K562 (cell line): ENCODE data around the gene SIGLEC15. TPM values are rescaled to one million over a fixed set of nuclear protein-coding genes. Genes with fewer than 3 reads are reported as not detected.

Source experiments
- ATAC-seq: fragments of 200-7000 bp; cut with Tn5 transposase; 3 replicates; pipeline ENCODE4 v1.9.1; 2020; ENCODE audit warnings: moderate library complexity
- BruUV-seq: library from RNA; stranded (reverse); fragments of 400-500 nt; replicated peaks from 2 replicates; lab custom pipeline; 2021; lab: Mats Ljungman, UMichigan
- CTCF ChIA-PET: fragments of 300-600 bp; formaldehyde crosslinking; extraction: SDS; loops from one replicate; lab custom pipeline; 2021; ENCODE audit warnings: low intra/inter-chr PET ratio; lab: Yijun Ruan, JAX
- POLR2A ChIA-PET: fragments of 300-600, 350-650 bp; sonication (Branson Sonifier 250); formaldehyde crosslinking; extraction: SDS; loops from one replicate; lab custom pipeline; 2021; ENCODE audit warnings: antibody characterized with exemption, inconsistent platforms; lab: Yijun Ruan, JAX
- DNase-seq, 4 experiments: peaks; one replicate each; pipeline versions ENCODE4 v3.0.0 to v3.0.0-alpha.2; 2011 to 2018; ENCODE audit warnings: low spot score in 3 of 4, mixed read lengths in 3 of 4; ENCODE audit errors: extremely low read depth in 1 of 4
- FAIRE-seq: peaks from 2 replicates; lab custom pipeline; 2011; peaks lifted over from hg19 to GRCh38; lab: Jason Lieb, UNC
- H2AFZ ChIP-seq: 2 replicates; pipeline ENCODE4 v1.6.0; 2011; ENCODE audit warnings: low read depth, low read length, control low read depth, inconsistent platforms
- H3K27ac ChIP-seq: fragments of 200-600 bp; 3 replicates; pipeline ENCODE4 v1.8.0; 2011; ENCODE audit warnings: low read depth, mild to moderate bottlenecking, control low read depth, inconsistent platforms, low read length, moderate library complexity, mixed read lengths; ENCODE audit errors: extremely low read depth
- H3K27me3 ChIP-seq, 2 experiments: fragments of 300-600 bp in 1 of 2; 2 replicates in 1 of 2; 3 replicates in 1 of 2; pipeline versions ENCODE4 v1.6.0 to v1.8.0; 2011; ENCODE audit warnings: inconsistent platforms in 2 of 2, low read length in 2 of 2, mild to moderate bottlenecking in 1 of 2, mixed read lengths in 1 of 2, moderate library complexity in 1 of 2; ENCODE audit not compliant: control insufficient read depth in 2 of 2, insufficient read depth in 2 of 2
- H3K36me3 ChIP-seq: fragments of 300-600 bp; 3 replicates; pipeline ENCODE4 v1.8.0; 2011; ENCODE audit warnings: mild to moderate bottlenecking, low read length, inconsistent platforms; ENCODE audit not compliant: control insufficient read depth, insufficient read depth
- H3K4me1 ChIP-seq, 2 experiments: fragments of 200-600 bp in 1 of 2; replicated peaks in 1 of 2; 2 replicates in 1 of 2; 3 replicates in 1 of 2; pipeline versions ENCODE4 v1.5.1 to v1.8.0; 2011; ENCODE audit warnings: inconsistent platforms in 2 of 2, low read length in 2 of 2, mild to moderate bottlenecking in 1 of 2, mixed read lengths in 1 of 2, moderate library complexity in 1 of 2; ENCODE audit not compliant: control insufficient read depth in 2 of 2, insufficient read depth in 2 of 2
- H3K4me2 ChIP-seq: 2 replicates; pipeline ENCODE4 v1.6.1; 2011; ENCODE audit warnings: low read length, control low read depth, inconsistent platforms, mixed read lengths; ENCODE audit not compliant: insufficient read depth
- H3K4me3 ChIP-seq: fragments of 200-600 bp; sonication (generic), shearing (Covaris generic); 2 replicates; pipeline ENCODE4 v1.5.1; 2016; ENCODE audit warnings: control low read depth, inconsistent platforms
- H3K79me2 ChIP-seq: fragments of 200-600 bp; 3 replicates; pipeline ENCODE4 v1.8.0; 2011; ENCODE audit warnings: low read length, inconsistent platforms; ENCODE audit not compliant: control insufficient read depth, insufficient read depth
- H3K9ac ChIP-seq, 2 experiments: 2 replicates each; pipeline versions ENCODE4 v1.6.0 to v1.6.1; 2011; ENCODE audit warnings: low read depth in 2 of 2, low read length in 2 of 2, control low read depth in 1 of 2, inconsistent platforms in 1 of 2, mild to moderate bottlenecking in 1 of 2, mixed read lengths in 1 of 2; ENCODE audit not compliant: insufficient read depth in 1 of 2
- H3K9me1 ChIP-seq: one replicate; pipeline ENCODE4 v1.6.0; 2011; ENCODE audit warnings: inconsistent platforms, mild to moderate bottlenecking, low read length, moderate library complexity; ENCODE audit not compliant: control insufficient read depth, insufficient read depth
- H3K9me3 ChIP-seq: replicated peaks from 2 replicates; pipeline ENCODE4 v1.5.1; 2011; ENCODE audit warnings: low read depth, low read length, inconsistent platforms; ENCODE audit not compliant: control insufficient read depth, insufficient read depth
- H4K20me1 ChIP-seq: replicated peaks from 2 replicates; pipeline ENCODE4 v1.6.1; 2011; ENCODE audit warnings: low read length, inconsistent platforms, mixed read lengths; ENCODE audit not compliant: control insufficient read depth, insufficient read depth
- CBFA2T3 ChIP-seq: fragments of 450-650 bp; IDR thresholded peaks from 2 replicates; pipeline ENCODE4 v1.6.1; 2017
- CGGBP1 ChIP-seq: fragments of 250-450 bp; sonication (Bioruptor Pico); IDR thresholded peaks from 2 replicates; pipeline ENCODE4 v1.9.0; 2021; ENCODE audit warnings: mild to moderate bottlenecking
- DLX4 ChIP-seq: fragments of 250-450 bp; sonication (Bioruptor Pico); IDR thresholded peaks from 2 replicates; pipeline ENCODE4 v1.6.1; 2021; ENCODE audit warnings: mild to moderate bottlenecking
- EGR1 ChIP-seq: fragments of 450-650 bp; conservative IDR thresholded peaks from 2 replicates; pipeline ENCODE4 v1.6.1; 2017; ENCODE audit warnings: mild to moderate bottlenecking
- FOXA3 ChIP-seq, 2 experiments: fragments of 450-650 bp in 1 of 2; sonication (generic) in 1 of 2; formaldehyde crosslinking; IDR thresholded peaks in 1 of 2; conservative IDR thresholded peaks in 1 of 2; 2 replicates each; pipeline versions ENCODE4 v1.4.0 to v1.8.0; 2020 to 2022; ENCODE audit warnings: mild to moderate bottlenecking in 2 of 2, missing genetic modification reagents in 1 of 2
- GABPA ChIP-seq: fragments of 200-800 bp; sonication (Bioruptor generic); conservative IDR thresholded peaks from 2 replicates; pipeline ENCODE4 v1.6.1; 2016; ENCODE audit warnings: low read depth, missing genetic modification characterization, missing compliant biosample characterization
- JUND ChIP-seq, 2 experiments: IDR thresholded peaks; 2 replicates in 1 of 2; 3 replicates in 1 of 2; pipeline ENCODE4 v1.6.1; 2011; ENCODE audit warnings: borderline replicate concordance in 2 of 2, low read depth in 2 of 2, low read length in 2 of 2, improper control_type of control experiment in 1 of 2, missing biosample characterization in 1 of 2, missing genetic modification characterization in 1 of 2, missing genetic modification reagents in 1 of 2
- MEF2D ChIP-seq: conservative IDR thresholded peaks from 2 replicates; pipeline ENCODE4 v1.6.1; 2016; ENCODE audit warnings: low read depth, missing genetic modification characterization, missing compliant biosample characterization
- U2AF1 ChIP-seq: fragments of 200-400 bp; formaldehyde crosslinking; optimal IDR thresholded peaks from 2 replicates; pipeline ENCODE3; 2017; ENCODE audit warnings: mild to moderate bottlenecking, low read depth, low read length, moderate library complexity
- ZNF133 ChIP-seq: fragments of 250-450 bp; sonication (Bioruptor Pico); IDR thresholded peaks from 2 replicates; pipeline ENCODE4 v1.4.0; 2020; ENCODE audit warnings: mild to moderate bottlenecking
- ZNF445 ChIP-seq: fragments of 250-450 bp; sonication (Bioruptor Pico); IDR thresholded peaks from 2 replicates; pipeline ENCODE4 v1.4.0; 2020; ENCODE audit warnings: low read depth, mild to moderate bottlenecking, moderate library complexity
- ZNF668 ChIP-seq: fragments of 250-450 bp; sonication (Bioruptor Pico); IDR thresholded peaks from 2 replicates; pipeline ENCODE4 v1.8.0; 2022; ENCODE audit warnings: mild to moderate bottlenecking, inconsistent platforms
- ZNF780A ChIP-seq: fragments of 250-450 bp; sonication (Bioruptor Pico); IDR thresholded peaks from 2 replicates; pipeline ENCODE4 v1.5.0; 2021; ENCODE audit warnings: mild to moderate bottlenecking
- WGBS: fragments of 100-300 bp; shearing (Covaris generic); methylation state at CpG from one replicate; pipeline ENCODE4 v1.1.6; 2016; ENCODE audit warnings: low coverage, mixed read lengths; ENCODE audit not compliant: insufficient coverage; ENCODE audit errors: missing lambda C conversion rate; 5-methylcytosine and 5-hydroxymethylcytosine counted together
- in situ Hi-C: fragments of 300-500 bp; cut with MboI; formaldehyde crosslinking; loops from 4 replicates; pipeline ENCODE4 v1.15.0; 2018; ENCODE audit warnings: inconsistent platforms, mixed read lengths
- intact Hi-C: fragments of 100-400 bp; cut with micrococcal nuclease; formaldehyde crosslinking; loops from 2 replicates; pipeline ENCODE4 v1.14.2; 2022
- polyA plus RNA-seq, 8 experiments: library from polyadenylated mRNA; depleted of rRNA in 4 of 8; stranded (reverse) in 5 of 8; unstranded in 3 of 8; fragments of >200 nt; fragmentation: Nextera tagmentation in 2 of 8; fragmentation: Illumina TruSeq in 1 of 8; extraction: Ambion mirVana in 2 of 8; extraction: Trizol in 1 of 8; gene quantifications; 2 replicates each; pipeline versions ENCODE4 v1.2.1 to v1.2.3, GENCODE V29; 2011 to 2014; ENCODE audit warnings: inconsistent platforms in 1 of 8, missing spikeins in 1 of 8
- small RNA-seq: library from RNA; depleted of rRNA; stranded (forward); fragments of <200 nt; gene quantifications from one replicate; pipeline ENCODE3, GENCODE V24; 2014
- total RNA-seq, 7 experiments: library from RNA; depleted of rRNA in 6 of 7; stranded (reverse); fragments of >200 nt in 6 of 7; fragmentation: Illumina TruSeq in 2 of 7; extraction: Trizol in 2 of 7; gene quantifications; 2 replicates each; pipeline versions ENCODE4 v1.2.1 to v1.2.3, GENCODE V29; 2011 to 2021; ENCODE audit warnings: low replicate concordance in 1 of 7

Gene SIGLEC15
- total and polyA plus RNA-seq, 9 of the 15 experiments (the other 6 are each of a cell fraction or from before 2014, with no cell fraction given) = not detected

- DNase-seq = no peak
- H3K36me3 ChIP-seq = peaks cover 15% of the 10 kb centered on the region; the same call in 2 of the 3 replicates
- in situ Hi-C loops (no loop called here), intact Hi-C loops (no loop called here)
- no peaks in the 10 kb centered on the region for H3K27me3 ChIP-seq
- H3K27ac ChIP-seq = no peak overlapping the region
- CTCF ChIA-PET = interaction anchor here (1.1 kb wide), 1 partner anchor 11 kb away, joined by 4 read pairs; no protein-coding TSS in a partner anchor
- ATAC-seq = no peak
- no peak overlapping the region for H3K9ac ChIP-seq
- no peaks in the 10 kb centered on the region for H3K9me3 ChIP-seq
- FAIRE-seq = no peak
- no peaks in the 10 kb centered on the region for H3K79me2 ChIP-seq
- no peaks in the 10 kb centered on the region for H4K20me1 ChIP-seq
- H3K4me1 ChIP-seq = no peaks in the 10 kb centered on the region
- H3K4me3 ChIP-seq = no peak overlapping the region
- 76% methylated on average over 2 of the region's 2 CpGs for WGBS
- H3K9me1 ChIP-seq = no peaks in the 10 kb centered on the region
- POLR2A ChIA-PET = no interaction called here
- BruUV-seq = no TSS peak
- H2AFZ ChIP-seq = no peak overlapping the region
- H3K4me2 ChIP-seq = no peak overlapping the region
- TF ChIP-seq ZNF780A = no peak
- TF ChIP-seq EGR1 = no peak
- TF ChIP-seq ZNF445 (CRISPR knock-in tag) = no peak
- no peak for TF ChIP-seq JUND (IDR thresholded peaks at IDR 0.05; ENCODE audit: borderline replicate concordance, low read depth, low read length)
- no peak for TF ChIP-seq JUND (tag; IDR thresholded peaks at IDR 0.05; ENCODE audit: borderline replicate concordance, low read depth, low read length)
- TF ChIP-seq FOXA3 (CRISPR knock-in tag; conservative IDR thresholded peaks at IDR 0.05 in 1 of 2, IDR thresholded peaks at IDR 0.05 in 1 of 2) = no peak
- no peak for TF ChIP-seq CGGBP1 (CRISPR knock-in tag)
- TF ChIP-seq GABPA = no peak
- no peak for TF ChIP-seq U2AF1
- TF ChIP-seq ZNF668 (CRISPR knock-in tag) = no peak
- no peak for TF ChIP-seq CBFA2T3
- TF ChIP-seq MEF2D (tag) = no peak
- no peak for TF ChIP-seq ZNF133
- TF ChIP-seq DLX4 (CRISPR knock-in tag) = no peak
Measured at GRCh38 chr18:45891806-45892205, 66.3 kb downstream of the SIGLEC15 start.

Small RNA genes within 50 kb of the gene (small RNA-seq; reads per million reads assigned to genes)
- gene AC087685.1 = not detected

Other genes with a start within 250 kb of the SIGLEC15 start
- gene SLC14A2, start 210.2 kb upstream of the SIGLEC15 start, total RNA-seq (2014; rRNA removed) = not detected in 2 replicates
- gene SLC14A2, start 210.2 kb upstream of the SIGLEC15 start, total RNA-seq (2014; rRNA removed; fragmentation: Illumina TruSeq; extraction: Trizol) = not detected in 2 replicates
- gene SLC14A2, start 210.2 kb upstream of the SIGLEC15 start, total RNA-seq (2015; rRNA removed; fragmentation: Illumina TruSeq; extraction: Trizol) = not detected in 2 replicates
- gene SLC14A2, start 210.2 kb upstream of the SIGLEC15 start, total RNA-seq (2021) = not detected in 2 replicates
- not detected in 2 replicates for gene SLC14A2, start 210.2 kb upstream of the SIGLEC15 start, polyA plus RNA-seq (2011; rRNA removed)
- gene SLC14A2, start 210.2 kb upstream of the SIGLEC15 start, polyA plus RNA-seq (2014; fragmentation: Illumina TruSeq; extraction: Trizol) = not detected in 2 replicates
- gene SLC14A2, start 210.2 kb upstream of the SIGLEC15 start, polyA plus RNA-seq (2014; fragmentation: Nextera tagmentation; extraction: Ambion mirVana) = not detected
- gene SLC14A2, start 210.2 kb upstream of the SIGLEC15 start, polyA plus RNA-seq (2014; rRNA removed) = not detected in 2 replicates
- gene SLC14A1, start 101.5 kb upstream of the SIGLEC15 start, total RNA-seq (2014; rRNA removed) = not detected in 2 replicates
- gene SLC14A1, start 101.5 kb upstream of the SIGLEC15 start, total RNA-seq (2014; rRNA removed; fragmentation: Illumina TruSeq; extraction: Trizol) = not detected in 2 replicates
- not detected in 2 replicates for gene SLC14A1, start 101.5 kb upstream of the SIGLEC15 start, total RNA-seq (2015; rRNA removed; fragmentation: Illumina TruSeq; extraction: Trizol)
- gene SLC14A1, start 101.5 kb upstream of the SIGLEC15 start, total RNA-seq (2021) = 0.20 TPM in 2 replicates
- 0.14 and 0.28 TPM in 2 replicates for gene SLC14A1, start 101.5 kb upstream of the SIGLEC15 start, polyA plus RNA-seq (2011; rRNA removed)
- gene SLC14A1, start 101.5 kb upstream of the SIGLEC15 start, polyA plus RNA-seq (2014; fragmentation: Illumina TruSeq; extraction: Trizol) = 0.40 TPM in 1 of 2 replicates, not detected in the other
- gene SLC14A1, start 101.5 kb upstream of the SIGLEC15 start, polyA plus RNA-seq (2014; fragmentation: Nextera tagmentation; extraction: Ambion mirVana) = not detected
- gene SLC14A1, start 101.5 kb upstream of the SIGLEC15 start, polyA plus RNA-seq (2014; rRNA removed) = 0.19 TPM in 1 of 2 replicates, not detected in the other
- 4.0 and 5.1 TPM in 2 replicates for gene EPG5, start 141.7 kb downstream of the SIGLEC15 start, total RNA-seq (2014; rRNA removed)
- gene EPG5, start 141.7 kb downstream of the SIGLEC15 start, total RNA-seq (2014; rRNA removed; fragmentation: Illumina TruSeq; extraction: Trizol) = 7.9 and 10.2 TPM in 2 replicates
- 5.8 and 7.6 TPM in 2 replicates for gene EPG5, start 141.7 kb downstream of the SIGLEC15 start, total RNA-seq (2015; rRNA removed; fragmentation: Illumina TruSeq; extraction: Trizol)
- 9.0 and 9.1 TPM in 2 replicates for gene EPG5, start 141.7 kb downstream of the SIGLEC15 start, total RNA-seq (2021)
- gene EPG5, start 141.7 kb downstream of the SIGLEC15 start, polyA plus RNA-seq (2011; rRNA removed) = 9.7 and 10.7 TPM in 2 replicates
- gene EPG5, start 141.7 kb downstream of the SIGLEC15 start, polyA plus RNA-seq (2014; fragmentation: Illumina TruSeq; extraction: Trizol) = 5.2 and 5.8 TPM in 2 replicates
- gene EPG5, start 141.7 kb downstream of the SIGLEC15 start, polyA plus RNA-seq (2014; fragmentation: Nextera tagmentation; extraction: Ambion mirVana) = 1 to 10 TPM; 1.3 to 1.4 TPM
- 4.1 and 6.4 TPM in 2 replicates for gene EPG5, start 141.7 kb downstream of the SIGLEC15 start, polyA plus RNA-seq (2014; rRNA removed)
- gene PSTPIP2, start 246.6 kb downstream of the SIGLEC15 start, total RNA-seq (2014; rRNA removed) = 17.0 and 21.2 TPM in 2 replicates
- gene PSTPIP2, start 246.6 kb downstream of the SIGLEC15 start, total RNA-seq (2014; rRNA removed; fragmentation: Illumina TruSeq; extraction: Trizol) = 35.8 and 38.5 TPM in 2 replicates
- 26.8 and 29.3 TPM in 2 replicates for gene PSTPIP2, start 246.6 kb downstream of the SIGLEC15 start, total RNA-seq (2015; rRNA removed; fragmentation: Illumina TruSeq; extraction: Trizol)
- gene PSTPIP2, start 246.6 kb downstream of the SIGLEC15 start, total RNA-seq (2021) = 25.2 and 25.6 TPM in 2 replicates
- gene PSTPIP2, start 246.6 kb downstream of the SIGLEC15 start, polyA plus RNA-seq (2011; rRNA removed) = 25.5 and 33.6 TPM in 2 replicates
- 35.6 and 45.7 TPM in 2 replicates for gene PSTPIP2, start 246.6 kb downstream of the SIGLEC15 start, polyA plus RNA-seq (2014; fragmentation: Illumina TruSeq; extraction: Trizol)
- gene PSTPIP2, start 246.6 kb downstream of the SIGLEC15 start, polyA plus RNA-seq (2014; fragmentation: Nextera tagmentation; extraction: Ambion mirVana) = 10 to 100 TPM; 14.0 to 25.2 TPM
- gene PSTPIP2, start 246.6 kb downstream of the SIGLEC15 start, polyA plus RNA-seq (2014; rRNA removed) = 27.1 and 33.4 TPM in 2 replicates